ENCODE data around the gene PPFIBP2.

PPFIBP2 gene

DNA sequence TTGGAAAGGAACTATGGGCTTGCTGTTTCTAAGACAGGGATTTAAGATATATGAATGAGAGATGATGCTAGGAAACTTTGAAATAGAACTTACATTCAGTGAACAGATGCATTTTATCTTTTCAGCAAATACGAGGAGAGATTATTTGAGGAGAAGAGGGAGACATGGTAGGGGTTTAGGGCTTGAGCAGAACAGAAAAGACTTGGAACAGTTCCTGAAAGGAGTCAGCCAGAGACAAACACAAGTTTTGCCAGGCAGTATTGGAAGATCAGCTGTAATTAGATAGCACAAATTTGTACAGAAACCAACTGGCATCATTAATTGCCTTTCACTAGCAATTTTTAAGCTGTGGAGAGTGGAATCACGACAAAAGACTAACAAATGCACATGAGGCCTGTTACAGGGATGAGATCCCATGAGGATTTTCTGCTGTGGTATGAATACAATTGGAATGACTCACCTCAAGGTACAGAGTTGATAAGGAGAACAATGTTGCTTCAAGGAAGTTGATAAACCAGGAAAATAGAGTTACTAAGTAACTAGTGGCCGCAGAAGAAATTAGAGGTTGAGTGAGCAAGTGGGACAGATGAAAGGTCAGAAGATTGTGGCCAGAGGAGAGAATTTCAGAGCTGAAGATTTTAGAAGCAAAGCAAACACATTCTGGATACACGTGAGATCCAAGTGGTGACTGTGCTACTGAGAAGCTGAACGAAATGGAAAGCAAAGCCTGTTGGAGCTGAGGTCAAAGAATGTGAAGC, 91.6 kb downstream of the PPFIBP2 start:
- peak overlapping the region; percentile 81 for H3K27ac ChIP-seq
- H3K4me1 ChIP-seq, result peaks cover 49% of the 10 kb centered on the region
- H3K36me3 ChIP-seq (ENCODE audit: control insufficient read depth, insufficient read depth, low read length), result no peaks in the 10 kb centered on the region
- no peak overlapping the region for H3K4me3 ChIP-seq (ENCODE audit: low read depth, low read length)
- H3K79me2 ChIP-seq, result peaks cover 10% of the 10 kb centered on the region
- no peak overlapping the region for H3K9ac ChIP-seq
- H3K4me2 ChIP-seq (ENCODE audit: low read length), result peak overlapping the region; percentile 58
- TF ChIP-seq, protein P1, sequence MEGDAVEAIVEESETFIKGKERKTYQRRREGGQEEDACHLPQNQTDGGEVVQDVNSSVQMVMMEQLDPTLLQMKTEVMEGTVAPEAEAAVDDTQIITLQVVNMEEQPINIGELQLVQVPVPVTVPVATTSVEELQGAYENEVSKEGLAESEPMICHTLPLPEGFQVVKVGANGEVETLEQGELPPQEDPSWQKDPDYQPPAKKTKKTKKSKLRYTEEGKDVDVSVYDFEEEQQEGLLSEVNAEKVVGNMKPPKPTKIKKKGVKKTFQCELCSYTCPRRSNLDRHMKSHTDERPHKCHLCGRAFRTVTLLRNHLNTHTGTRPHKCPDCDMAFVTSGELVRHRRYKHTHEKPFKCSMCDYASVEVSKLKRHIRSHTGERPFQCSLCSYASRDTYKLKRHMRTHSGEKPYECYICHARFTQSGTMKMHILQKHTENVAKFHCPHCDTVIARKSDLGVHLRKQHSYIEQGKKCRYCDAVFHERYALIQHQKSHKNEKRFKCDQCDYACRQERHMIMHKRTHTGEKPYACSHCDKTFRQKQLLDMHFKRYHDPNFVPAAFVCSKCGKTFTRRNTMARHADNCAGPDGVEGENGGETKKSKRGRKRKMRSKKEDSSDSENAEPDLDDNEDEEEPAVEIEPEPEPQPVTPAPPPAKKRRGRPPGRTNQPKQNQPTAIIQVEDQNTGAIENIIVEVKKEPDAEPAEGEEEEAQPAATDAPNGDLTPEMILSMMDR (IDR thresholded peaks at IDR 0.05), result no peak
- no peaks in the 10 kb centered on the region for H3K27me3 ChIP-seq (ENCODE audit: control insufficient read depth, insufficient read depth, low read length)
- no peak overlapping the region for H2AFZ ChIP-seq
- no peaks in the 10 kb centered on the region for H3K9me3 ChIP-seq (ENCODE audit: control insufficient read depth, low read length)

- Histone ChIP-seq H3K27me3 (ENCODE audit: control insufficient read depth, insufficient read depth, low read length) (no peaks in the 10 kb centered on the region), H3K4me2 (ENCODE audit: low read length) (no peak overlapping the region), H3K36me3 (ENCODE audit: control insufficient read depth, insufficient read depth, low read length) (no peaks in the 10 kb centered on the region), H3K27ac (peak overlapping the region; percentile 81), H3K79me2 (peaks cover 4% of the 10 kb centered on the region), H2AFZ (no peak overlapping the region), H3K4me1 (peaks cover 55% of the 10 kb centered on the region), H3K4me3 (ENCODE audit: low read depth, low read length) (no peak overlapping the region), H3K9ac (no peak overlapping the region), H3K9me3 (ENCODE audit: control insufficient read depth, low read length) (no peaks in the 10 kb centered on the region)
- TF ChIP-seq, protein P1 (IDR thresholded peaks at IDR 0.05), result no peak
Observed at GRCh38 chr11:7606496-7606895, 92.7 kb downstream of the PPFIBP2 start.

GRCh38 chr11:7609015-7609414, 95.2 kb downstream of the PPFIBP2 start:
- Histone ChIP-seq H2AFZ (no peak overlapping the region), H3K36me3 (ENCODE audit: control insufficient read depth, insufficient read depth, low read length) (no peaks in the 10 kb centered on the region), H3K4me1 (peaks cover 63% of the 10 kb centered on the region), H3K4me3 (ENCODE audit: low read depth, low read length) (peak overlapping the region; percentile 11), H3K9me3 (ENCODE audit: control insufficient read depth, low read length) (no peaks in the 10 kb centered on the region), H3K4me2 (ENCODE audit: low read length) (no peak overlapping the region), H3K27ac (peak overlapping the region; percentile 91), H3K27me3 (ENCODE audit: control insufficient read depth, insufficient read depth, low read length) (no peaks in the 10 kb centered on the region), H3K9ac (no peak overlapping the region), H3K79me2 (peaks cover 2% of the 10 kb centered on the region)
- TF ChIP-seq, protein P1 (IDR thresholded peaks at IDR 0.05), result no peak

GRCh38 chr11:7609521-7609920, 95.7 kb downstream of the PPFIBP2 start:
- no peak overlapping the region for H3K4me2 ChIP-seq (ENCODE audit: low read length)
- H3K4me1 ChIP-seq, result peaks cover 62% of the 10 kb centered on the region
- H3K36me3 ChIP-seq (ENCODE audit: control insufficient read depth, insufficient read depth, low read length), result no peaks in the 10 kb centered on the region
- H3K27me3 ChIP-seq (ENCODE audit: control insufficient read depth, insufficient read depth, low read length), result no peaks in the 10 kb centered on the region
- TF ChIP-seq, protein P1 (IDR thresholded peaks at IDR 0.05), result no peak
- H3K4me3 ChIP-seq (ENCODE audit: low read depth, low read length), result peak overlapping the region; percentile 11
- H3K79me2 ChIP-seq, result peaks cover 2% of the 10 kb centered on the region
- peak overlapping the region; percentile 91 for H3K27ac ChIP-seq
- no peaks in the 10 kb centered on the region for H3K9me3 ChIP-seq (ENCODE audit: control insufficient read depth, low read length)
- no peak overlapping the region for H2AFZ ChIP-seq
- H3K9ac ChIP-seq, result no peak overlapping the region

- H3K27me3 ChIP-seq (ENCODE audit: control insufficient read depth, insufficient read depth, low read length), result no peaks in the 10 kb centered on the region
- no peaks in the 10 kb centered on the region for H3K36me3 ChIP-seq (ENCODE audit: control insufficient read depth, insufficient read depth, low read length)
- peaks cover 2% of the 10 kb centered on the region for H3K79me2 ChIP-seq
- TF ChIP-seq, protein P1 (IDR thresholded peaks at IDR 0.05), result no peak
- H3K4me1 ChIP-seq, result peaks cover 57% of the 10 kb centered on the region
- H3K4me3 ChIP-seq (ENCODE audit: low read depth, low read length), result no peak overlapping the region
- no peak overlapping the region for H2AFZ ChIP-seq
- no peaks in the 10 kb centered on the region for H3K9me3 ChIP-seq (ENCODE audit: control insufficient read depth, low read length)
- H3K9ac ChIP-seq, result no peak overlapping the region
- peak overlapping the region; percentile 91 for H3K27ac ChIP-seq
- peak overlapping the region; percentile 14 for H3K4me2 ChIP-seq (ENCODE audit: low read length)
Observed at GRCh38 chr11:7610393-7610792, 96.6 kb downstream of the PPFIBP2 start.
